ENCODE data around the gene ARID5B. TPM values are rescaled to one million over a fixed set of nuclear protein-coding genes. Genes with fewer than 3 reads are reported as not detected.
"Not testable (repeated sequence)": the region's sequence is repeated elsewhere in the genome, so short reads cannot be mapped to it uniquely, and the experiment has no call there.

Gene ARID5B
- total RNA-seq, 4 donors from 2014 or later, result 17.7 to 54.6 (median 34.8) TPM

GRCh38 chr10:61859786-61860185, 41.7 kb upstream of the ARID5B start:
- H3K36me3 ChIP-seq, result no peaks in the 10 kb centered on the region
- H3K9me3 ChIP-seq, result no peaks in the 10 kb centered on the region
- intact Hi-C loops (cut with DNase I; ENCODE audit: low total_unique reads) (no loop called here), in situ Hi-C loops (cut with MboI; ENCODE audit: low pct_ligation_motif_present in 1 of 4, low pct_unique_long_range_greater_than_20kb in 1 of 4, low sequenced_read_pairs in 3 of 4) (no loop called here)
- no peaks in the 10 kb centered on the region for H3K27me3 ChIP-seq
- WGBS, 2 donors (ENCODE audit: low coverage in 1 of 2), result 67 to 90% methylated on average over 1 of the region's 1 CpG
- no peaks in the 10 kb centered on the region for H3K4me1 ChIP-seq
- no peak for DNase-seq
- H3K4me3 ChIP-seq, result no peak overlapping the region
- no peak overlapping the region for H3K27ac ChIP-seq
- TF ChIP-seq POLR2AphosphoS5 (IDR thresholded peaks at IDR 0.05), result no peak

- WGBS, 2 donors (ENCODE audit: low coverage in 1 of 2), result 56 to 70% methylated on average over 8 of the region's 8 CpGs
- DNase-seq, result no peak
- Histone ChIP-seq H3K4me1 (no peaks in the 10 kb centered on the region), H3K27me3 (no peaks in the 10 kb centered on the region), H3K36me3 (no peaks in the 10 kb centered on the region), H3K4me3 (no peak overlapping the region), H3K9me3 (no peaks in the 10 kb centered on the region), H3K27ac (no peak overlapping the region)
- intact Hi-C loops (cut with DNase I; ENCODE audit: low total_unique reads) (no loop called here), in situ Hi-C loops (cut with MboI; ENCODE audit: low pct_ligation_motif_present in 1 of 4, low pct_unique_long_range_greater_than_20kb in 1 of 4, low sequenced_read_pairs in 3 of 4) (no loop called here)
- TF ChIP-seq, protein P1, sequence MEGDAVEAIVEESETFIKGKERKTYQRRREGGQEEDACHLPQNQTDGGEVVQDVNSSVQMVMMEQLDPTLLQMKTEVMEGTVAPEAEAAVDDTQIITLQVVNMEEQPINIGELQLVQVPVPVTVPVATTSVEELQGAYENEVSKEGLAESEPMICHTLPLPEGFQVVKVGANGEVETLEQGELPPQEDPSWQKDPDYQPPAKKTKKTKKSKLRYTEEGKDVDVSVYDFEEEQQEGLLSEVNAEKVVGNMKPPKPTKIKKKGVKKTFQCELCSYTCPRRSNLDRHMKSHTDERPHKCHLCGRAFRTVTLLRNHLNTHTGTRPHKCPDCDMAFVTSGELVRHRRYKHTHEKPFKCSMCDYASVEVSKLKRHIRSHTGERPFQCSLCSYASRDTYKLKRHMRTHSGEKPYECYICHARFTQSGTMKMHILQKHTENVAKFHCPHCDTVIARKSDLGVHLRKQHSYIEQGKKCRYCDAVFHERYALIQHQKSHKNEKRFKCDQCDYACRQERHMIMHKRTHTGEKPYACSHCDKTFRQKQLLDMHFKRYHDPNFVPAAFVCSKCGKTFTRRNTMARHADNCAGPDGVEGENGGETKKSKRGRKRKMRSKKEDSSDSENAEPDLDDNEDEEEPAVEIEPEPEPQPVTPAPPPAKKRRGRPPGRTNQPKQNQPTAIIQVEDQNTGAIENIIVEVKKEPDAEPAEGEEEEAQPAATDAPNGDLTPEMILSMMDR (IDR thresholded peaks at IDR 0.05), result no peak
- TF ChIP-seq POLR2AphosphoS5 (IDR thresholded peaks at IDR 0.05) (no peak), EP300 (IDR thresholded peaks at IDR 0.05; ENCODE audit: low read depth) (no peak), POLR2A (IDR thresholded peaks at IDR 0.05) (no peak)
Measured at GRCh38 chr10:61860964-61861758, 40.3 kb upstream of the ARID5B start.

DNA sequence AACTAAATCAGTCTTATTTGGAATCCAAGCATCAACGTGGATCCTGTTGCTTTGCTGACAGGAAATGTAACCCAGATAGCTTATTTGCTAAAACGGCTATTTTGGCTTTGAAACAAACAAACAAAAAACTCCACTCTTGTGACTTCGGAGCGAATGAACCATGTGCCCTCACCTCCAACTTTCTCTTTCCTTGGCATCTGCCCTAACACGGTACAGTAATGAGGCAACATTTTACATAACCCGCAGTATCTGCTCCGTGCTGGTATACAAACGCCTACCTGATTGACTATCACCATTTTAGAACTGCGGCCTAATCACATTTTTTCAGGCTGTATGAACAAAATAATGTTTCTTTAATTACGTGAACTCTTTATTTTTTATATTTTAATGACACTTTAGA, 37.5 kb upstream of the ARID5B start:
- in situ Hi-C loops (cut with MboI; ENCODE audit: low pct_ligation_motif_present in 1 of 4, low pct_unique_long_range_greater_than_20kb in 1 of 4, low sequenced_read_pairs in 3 of 4), result no loop called here
- H3K36me3 ChIP-seq, result no peaks in the 10 kb centered on the region
- H3K27me3 ChIP-seq, result no peaks in the 10 kb centered on the region
- no peaks in the 10 kb centered on the region for H3K9me3 ChIP-seq
- intact Hi-C loops (cut with DNase I; ENCODE audit: low total_unique reads), result no loop called here
- TF ChIP-seq POLR2A (IDR thresholded peaks at IDR 0.05), result no peak
- DNase-seq, result no peak
- H3K4me1 ChIP-seq, result peaks cover 0 to 3% (median under 1%) of the 10 kb centered on the region in 4 donors
- WGBS, 2 donors (ENCODE audit: low coverage in 1 of 2), result 84 to 95% methylated on average over 9 to 10 of the region's 10 CpGs
- H3K4me3 ChIP-seq, result no peak overlapping the region
- H3K27ac ChIP-seq, result no peak overlapping the region

GRCh38 chr10:61866700-61867368, 34.7 kb upstream of the ARID5B start:
- in situ Hi-C loops (cut with MboI; ENCODE audit: low pct_ligation_motif_present in 1 of 4, low pct_unique_long_range_greater_than_20kb in 1 of 4, low sequenced_read_pairs in 3 of 4), result no loop called here
- H3K4me3 ChIP-seq, result peak overlapping the region in 2 of 4 donors; percentile 31 to 35
- no peaks in the 10 kb centered on the region for H3K27me3 ChIP-seq
- no peaks in the 10 kb centered on the region for H3K9me3 ChIP-seq
- TF ChIP-seq, protein P1 (IDR thresholded peaks at IDR 0.05), result no peak
- TF ChIP-seq POLR2A (IDR thresholded peaks at IDR 0.05) (no peak), POLR2AphosphoS5 (IDR thresholded peaks at IDR 0.05) (no peak)
- 94 to 100% methylated on average over 2 to 3 of the region's 3 CpGs for WGBS, 2 donors (ENCODE audit: low coverage in 1 of 2)
- no peak overlapping the region for H3K27ac ChIP-seq
- DNase-seq, result no peak
- intact Hi-C loops (cut with DNase I; ENCODE audit: low total_unique reads), result no loop called here
- H3K4me1 ChIP-seq, result peaks cover 7 to 24% (median 13%) of the 10 kb centered on the region in 4 donors
- no peaks in the 10 kb centered on the region for H3K36me3 ChIP-seq

DNA sequence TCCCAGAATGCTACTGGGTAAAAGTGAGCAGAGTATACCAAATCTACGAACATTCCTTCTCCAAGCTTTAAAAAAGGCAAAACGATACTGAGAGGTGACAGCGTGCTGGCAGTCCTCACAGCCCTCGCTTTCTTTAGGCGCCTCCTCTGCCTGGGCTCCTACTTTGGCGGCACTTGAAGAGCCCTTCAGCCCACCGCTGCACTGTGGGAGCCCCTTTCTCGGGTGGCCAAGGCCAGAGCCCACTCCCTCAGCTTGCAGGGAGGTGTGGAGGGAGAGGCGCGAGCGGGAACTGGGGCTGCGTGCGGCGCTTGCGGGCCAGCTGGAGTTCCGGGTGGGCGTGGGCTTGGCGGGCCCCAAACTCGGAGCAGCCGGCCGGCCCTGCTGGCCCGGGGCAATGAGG, 34.1 kb upstream of the ARID5B start:
- Histone ChIP-seq H3K27ac (peak overlapping the region in 2 of 4 donors; percentile 28 to 31), H3K4me1 (peaks cover 7 to 24% (median 13%) of the 10 kb centered on the region in 4 donors), H3K4me3 (peak overlapping the region in 3 of 4 donors; percentile 27 to 35 (median 31))
- H3K9me3 ChIP-seq; H3K27me3 ChIP-seq; intact Hi-C loops (cut with DNase I; ENCODE audit: low total_unique reads); DNase-seq; in situ Hi-C loops (cut with MboI; ENCODE audit: low pct_ligation_motif_present in 1 of 4, low pct_unique_long_range_greater_than_20kb in 1 of 4, low sequenced_read_pairs in 3 of 4); H3K36me3 ChIP-seq: not testable (repeated sequence)
- 66 to 93% methylated on average over 3 to 8 of the region's 22 CpGs for WGBS, 2 donors (ENCODE audit: low coverage in 1 of 2)

GRCh38 chr10:61867817-61868216, 33.7 kb upstream of the ARID5B start:
- in situ Hi-C loops (cut with MboI; ENCODE audit: low pct_ligation_motif_present in 1 of 4, low pct_unique_long_range_greater_than_20kb in 1 of 4, low sequenced_read_pairs in 3 of 4), result not testable (repeated sequence)

More at GRCh38 chr10:61867817-61868216, 33.7 kb upstream of the ARID5B start:
- 94% methylated on average over 13 of the region's 25 CpGs; no CpG with 5 or more reads in 1 of the 2 donors for WGBS, 2 donors (ENCODE audit: low coverage in 1 of 2)
- H3K9me3 ChIP-seq; intact Hi-C loops (cut with DNase I; ENCODE audit: low total_unique reads); H3K36me3 ChIP-seq; H3K27me3 ChIP-seq: not testable (repeated sequence)
- DNase-seq, result peak; percentile 31
- peak overlapping the region in 3 of 4 donors; percentile 27 to 35 (median 31) for H3K4me3 ChIP-seq
- H3K27ac ChIP-seq, result peak overlapping the region in 2 of 4 donors; percentile 28 to 31
- peaks cover 7 to 24% (median 13%) of the 10 kb centered on the region in 4 donors for H3K4me1 ChIP-seq

All from transverse colon (tissue), 4 donors.